Peyer's patch (tissue), 4 donors: ENCODE results near the gene PFKL.

ENCODE experiments used
- CTCF ChIP-seq, 6 experiments: fragments of 450-650 bp in 4 of 6; fragments of 200-600 bp in 2 of 6; sonication (generic) in 1 of 6; IDR thresholded peaks; one replicate each; pipeline ENCODE4 v1.5.1; 2017 to 2019; ENCODE audit warnings: antibody characterized with exemption in 6 of 6, mild to moderate bottlenecking in 3 of 6, moderate library complexity in 1 of 6
- POLR2A ChIP-seq, 2 donors: fragments of 450-650 bp; IDR thresholded peaks; one replicate each; pipeline ENCODE4 v1.5.1; 2017; ENCODE audit warnings: antibody characterized with exemption in 2 of 2, mild to moderate bottlenecking in 2 of 2, moderate library complexity in 2 of 2

- TF ChIP-seq POLR2A (IDR thresholded peaks at IDR 0.05), result no peak
- no peak for TF ChIP-seq CTCF (IDR thresholded peaks at IDR 0.05)
These were observed 24.4 kb downstream of the PFKL start for GRCh38 chr21:44324106-44324853.
